ENCODE results near the gene FAF2.
"Not testable (repeated sequence)": the region's sequence is repeated elsewhere in the genome, so short reads cannot be mapped to it uniquely, and the experiment has no call there.

The FAF2 gene

DNA sequence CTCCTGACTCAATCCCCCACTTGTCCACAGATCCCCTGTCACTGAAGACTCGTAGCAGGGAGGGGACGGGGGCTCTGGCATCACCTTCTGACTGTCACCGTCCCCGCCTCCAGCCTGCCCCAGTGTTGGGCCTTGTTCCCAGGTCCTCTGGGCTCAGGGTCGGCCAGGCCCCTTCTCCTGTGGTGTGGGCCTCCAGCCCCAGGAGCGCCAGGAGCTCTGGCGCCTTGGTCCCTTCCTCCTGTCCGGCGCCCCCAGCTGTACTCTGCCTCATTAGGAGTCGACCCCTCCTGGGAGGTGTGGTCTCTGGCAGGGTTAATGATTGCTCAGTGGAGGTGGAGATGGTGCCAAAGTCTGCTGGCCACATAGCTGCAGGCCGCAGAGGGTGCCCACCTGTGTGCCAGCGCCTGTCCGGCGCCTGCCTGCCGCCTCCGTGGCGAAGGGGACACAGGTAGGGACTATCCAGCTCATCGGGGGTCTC is 100.8 kb downstream of the FAF2 start, which contains the start of gene CDHR2:
Gene CDHR2, plus strand, starts transcription at position 376 of the 478 bp plus-strand sequence. CDS start 16,011 bp downstream, outside the sequence.
- DNase-seq, result no peak

DNA sequence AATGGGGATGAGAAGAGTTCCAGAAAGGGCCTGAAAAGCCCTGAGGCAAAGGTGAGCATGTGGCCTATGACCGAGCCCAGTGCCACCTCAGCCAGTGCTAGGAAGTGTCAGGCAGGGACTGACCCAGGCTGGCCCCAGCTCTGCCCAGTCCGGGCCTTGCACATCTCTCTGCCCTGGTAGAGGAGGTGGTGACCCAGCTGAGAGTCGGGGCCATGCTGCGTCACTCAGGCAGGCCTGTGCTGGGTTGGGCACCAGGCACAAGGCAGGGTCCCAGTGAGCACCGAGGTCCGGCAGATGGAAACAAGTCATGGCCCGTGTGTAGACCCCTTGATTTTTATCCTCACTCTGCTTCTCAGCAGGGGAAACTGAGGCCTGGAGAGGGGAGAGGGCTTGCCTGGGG is 101.7 kb downstream of the FAF2 start:
- DNase-seq, result no peak

- DNase-seq, result no peak
Observed at GRCh38 chr5:176550275-176550831, 102.2 kb downstream of the FAF2 start.

DNA sequence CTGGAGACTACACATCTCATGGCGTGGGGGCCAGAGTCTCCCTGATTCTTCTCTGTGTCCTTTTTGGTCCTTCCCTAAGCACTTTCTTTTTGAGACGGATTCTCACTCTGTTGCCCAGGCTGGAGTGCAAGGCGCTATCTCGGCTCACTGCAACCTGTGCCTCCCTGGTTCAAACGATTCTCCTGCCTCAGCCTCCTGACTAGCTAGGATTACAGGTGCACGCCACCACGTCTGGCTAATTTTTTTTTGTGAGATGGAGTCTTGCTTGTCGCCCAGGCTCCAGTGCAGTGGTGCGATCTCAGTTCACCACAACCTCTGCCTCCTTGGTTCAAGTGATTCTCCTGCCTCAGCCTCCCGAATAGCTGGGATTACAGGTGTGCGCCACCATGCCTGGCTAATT is 102.8 kb downstream of the FAF2 start:
- not testable (repeated sequence) for DNase-seq

DNA sequence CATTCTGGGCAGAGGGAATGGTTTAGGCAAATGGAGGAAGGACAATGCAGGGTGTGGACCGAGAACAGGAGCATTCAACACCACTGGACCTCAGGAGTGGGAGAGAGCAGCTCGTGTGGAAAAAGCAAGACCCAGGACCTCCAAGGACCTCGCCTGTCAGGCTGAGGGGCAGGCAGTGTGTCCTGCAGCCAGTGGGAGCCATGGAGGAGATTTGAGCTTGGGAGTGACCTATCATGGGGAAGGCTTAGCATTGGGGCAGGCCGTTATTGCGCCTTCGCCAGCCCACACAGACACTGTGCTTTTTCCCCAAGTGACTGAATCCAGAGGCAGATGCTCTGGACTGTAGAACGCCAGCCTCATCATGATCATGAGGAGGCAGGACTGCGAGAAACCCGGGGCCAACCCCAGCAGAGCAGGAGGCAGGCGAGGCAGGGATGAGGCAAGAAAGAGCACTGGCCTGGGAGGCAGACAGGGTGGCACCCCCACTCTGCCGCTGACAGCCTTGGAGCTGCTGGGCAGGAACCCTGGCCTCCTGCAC is 104.2 kb downstream of the FAF2 start:
- no peak for DNase-seq

GRCh38 chr5:176553260-176554085 is 105.3 kb downstream of the FAF2 start:
- no peak for DNase-seq

DNA sequence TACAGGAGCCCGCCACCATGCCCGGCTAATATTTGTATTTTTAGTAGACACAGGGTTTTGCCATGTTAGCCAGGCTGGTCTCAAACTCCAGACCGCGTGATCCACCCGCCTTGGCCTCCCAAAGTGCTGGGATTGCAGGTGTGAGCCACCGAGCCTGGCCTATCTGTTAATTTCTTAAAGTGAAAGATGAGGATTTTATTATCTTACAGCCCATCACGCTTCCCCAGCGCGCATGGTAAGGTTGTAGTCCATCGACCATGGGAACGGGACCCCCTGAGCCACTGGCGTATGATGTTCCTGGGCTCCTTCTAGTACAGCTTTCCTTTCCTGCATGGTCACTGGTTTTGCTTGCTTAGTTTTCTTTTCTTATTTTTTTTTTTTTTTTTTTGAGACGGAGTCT is 109.7 kb downstream of the FAF2 start:
- no peak for DNase-seq

Measured in activated CD4-positive, alpha-beta T cell treated with anti-CD3 and anti-CD28 coated beads, Interleukin-2, amount 50 U/mL, for 1 hour (primary cell).